ENCODE data around the gene ERVK3-1.

GRCh38 chr19:58277748-58278540 lies 27.2 kb upstream of the ERVK3-1 start:
- TF ChIP-seq POLR2A (IDR thresholded peaks at IDR 0.05): no peak
- TF ChIP-seq, protein P1, sequence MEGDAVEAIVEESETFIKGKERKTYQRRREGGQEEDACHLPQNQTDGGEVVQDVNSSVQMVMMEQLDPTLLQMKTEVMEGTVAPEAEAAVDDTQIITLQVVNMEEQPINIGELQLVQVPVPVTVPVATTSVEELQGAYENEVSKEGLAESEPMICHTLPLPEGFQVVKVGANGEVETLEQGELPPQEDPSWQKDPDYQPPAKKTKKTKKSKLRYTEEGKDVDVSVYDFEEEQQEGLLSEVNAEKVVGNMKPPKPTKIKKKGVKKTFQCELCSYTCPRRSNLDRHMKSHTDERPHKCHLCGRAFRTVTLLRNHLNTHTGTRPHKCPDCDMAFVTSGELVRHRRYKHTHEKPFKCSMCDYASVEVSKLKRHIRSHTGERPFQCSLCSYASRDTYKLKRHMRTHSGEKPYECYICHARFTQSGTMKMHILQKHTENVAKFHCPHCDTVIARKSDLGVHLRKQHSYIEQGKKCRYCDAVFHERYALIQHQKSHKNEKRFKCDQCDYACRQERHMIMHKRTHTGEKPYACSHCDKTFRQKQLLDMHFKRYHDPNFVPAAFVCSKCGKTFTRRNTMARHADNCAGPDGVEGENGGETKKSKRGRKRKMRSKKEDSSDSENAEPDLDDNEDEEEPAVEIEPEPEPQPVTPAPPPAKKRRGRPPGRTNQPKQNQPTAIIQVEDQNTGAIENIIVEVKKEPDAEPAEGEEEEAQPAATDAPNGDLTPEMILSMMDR (IDR thresholded peaks at IDR 0.05): no peak

Measured in prostate gland (tissue), 2 donors.